ENCODE results near the gene UGT8.

- TF ChIP-seq ZNF830 (tag by site-specific recombination; IDR thresholded peaks at IDR 0.05; ENCODE audit: low read depth) (no peak), ZBTB1 (tag by site-specific recombination; IDR thresholded peaks at IDR 0.05) (no peak), ATF2 (tag by site-specific recombination; IDR thresholded peaks at IDR 0.05; ENCODE audit: low read depth) (no peak)
These were observed 74.7 kb downstream of the UGT8 start for GRCh38 chr4:114673306-114673705.

Measured in HEK293 (cell line).